Fibroblast of lung (primary cell): ENCODE measurements around the gene OTOP1. TPM values are rescaled to one million over a fixed set of nuclear protein-coding genes. Genes with fewer than 3 reads are reported as not detected.

Experiments used
- DNase-seq, 2 donors: peaks; one replicate each; pipeline versions ENCODE4 v3.0.0 to v3.0.0-alpha.2; 2010; ENCODE audit warnings: low read depth in 2 of 2
- H2AFZ ChIP-seq: 2 replicates; pipeline ENCODE4 v1.5.1; 2012; ENCODE audit warnings: low read length, control low read depth, inconsistent platforms
- H3K27ac ChIP-seq: 2 replicates; pipeline ENCODE4 v1.5.1; 2011; ENCODE audit warnings: low read length, control low read depth; ENCODE audit not compliant: insufficient read depth
- H3K27me3 ChIP-seq: 2 replicates; pipeline ENCODE4 v1.5.1; 2011; ENCODE audit warnings: mild to moderate bottlenecking, low read length; ENCODE audit not compliant: control insufficient read depth, insufficient read depth
- H3K36me3 ChIP-seq: 2 replicates; pipeline ENCODE4 v1.5.1; 2011; ENCODE audit warnings: low read length; ENCODE audit not compliant: control insufficient read depth, insufficient read depth
- H3K4me1 ChIP-seq: 2 replicates; pipeline ENCODE4 v1.5.1; 2011; ENCODE audit warnings: low read length; ENCODE audit not compliant: control insufficient read depth, insufficient read depth; ENCODE audit errors: extremely low read depth
- H3K4me2 ChIP-seq: 2 replicates; pipeline ENCODE4 v1.5.1; 2011; ENCODE audit warnings: low read length, control low read depth; ENCODE audit not compliant: insufficient read depth; ENCODE audit errors: extremely low read depth
- H3K4me3 ChIP-seq, 4 experiments: fragments of 200-600 bp in 1 of 4; sonication (generic) in 1 of 4; replicated peaks in 1 of 4; 2 replicates each; pipeline ENCODE4 v1.5.1; 2011 to 2016; ENCODE audit warnings: low read length in 4 of 4, low read depth in 3 of 4, mild to moderate bottlenecking in 3 of 4, control low read depth in 2 of 4, inconsistent platforms in 1 of 4, mixed read lengths in 1 of 4; ENCODE audit not compliant: insufficient read depth in 1 of 4; ENCODE audit errors: control extremely low read depth in 1 of 4
- H3K79me2 ChIP-seq: 2 replicates; pipeline ENCODE4 v1.5.1; 2012; ENCODE audit warnings: mild to moderate bottlenecking, low read length, inconsistent platforms; ENCODE audit not compliant: control insufficient read depth, insufficient read depth
- H3K9ac ChIP-seq: 2 replicates; pipeline ENCODE4 v1.5.1; 2011; ENCODE audit warnings: mild to moderate bottlenecking, low read length, control low read depth; ENCODE audit not compliant: insufficient read depth
- H3K9me3 ChIP-seq: 2 replicates; pipeline ENCODE4 v1.5.1; 2012; ENCODE audit warnings: low read depth, low read length; ENCODE audit not compliant: control insufficient read depth, insufficient read depth
- H4K20me1 ChIP-seq: 2 replicates; pipeline ENCODE4 v1.5.1; 2011; ENCODE audit warnings: low read length; ENCODE audit not compliant: control insufficient read depth, insufficient read depth; ENCODE audit errors: extremely low read depth
- CTCF ChIP-seq, 2 donors: IDR thresholded peaks in 1 of 2; conservative IDR thresholded peaks in 1 of 2; 1 replicate in 1 of 2; 2 replicates in 1 of 2; pipeline ENCODE4 v1.5.1; 2011 to 2012; ENCODE audit warnings: low read length in 2 of 2, control low read depth in 1 of 2, inconsistent platforms in 1 of 2, low read depth in 1 of 2, mild to moderate bottlenecking in 1 of 2
- EZH2 ChIP-seq: IDR thresholded peaks from 2 replicates; pipeline ENCODE4 v1.5.1; 2012; ENCODE audit warnings: low read length, control low read depth, mild to moderate bottlenecking; ENCODE audit errors: missing control alignments
- polyA minus RNA-seq: library from RNA; depleted of rRNA, polyadenylated mRNA; stranded (reverse); fragments of >200 nt; gene quantifications from 2 replicates; pipeline ENCODE4 v1.2.3, GENCODE V29; 2011; ENCODE audit warnings: low replicate concordance
- polyA plus RNA-seq, 2 donors: library from polyadenylated mRNA; depleted of rRNA in 1 of 2; stranded (reverse) in 1 of 2; unstranded in 1 of 2; fragments of >200 nt; gene quantifications; 2 replicates each; pipeline ENCODE4 v1.2.1, GENCODE V29; 2011 to 2012; ENCODE audit warnings: missing spikeins in 1 of 2
- total RNA-seq: library from RNA; depleted of rRNA; stranded (reverse); fragments of >200 nt; gene quantifications from 2 replicates; pipeline ENCODE4 v1.2.1, GENCODE V29; 2014

The OTOP1 gene
- not detected in 2 replicates for total RNA-seq
- not detected in 2 replicates for polyA plus RNA-seq
- polyA plus RNA-seq (2012), result not detected in 2 replicates
- not detected in 2 replicates for polyA minus RNA-seq

- Histone ChIP-seq H3K4me2 (no peak within 1 kb of the TSS), H3K36me3 (no peaks in the 10 kb centered on the region), H2AFZ (no peak within 1 kb of the TSS), H3K79me2 (no peaks in the 10 kb centered on the region), H3K4me1 (no peaks in the 10 kb centered on the region), H3K4me3 (no peak within 1 kb of the TSS), H3K9me3 (no peaks in the 10 kb centered on the region), H3K27me3 (peaks cover 27% of the 10 kb centered on the region), H3K9ac (no peak within 1 kb of the TSS), H3K27ac (no peak within 1 kb of the TSS), H4K20me1 (no peaks in the 10 kb centered on the region)
- TF ChIP-seq CTCF (conservative IDR thresholded peaks at IDR 0.05 in 1 of 2, IDR thresholded peaks at IDR 0.05 in 1 of 2; ENCODE audit: low read depth in 1 of 2, low read length in 2 of 2) (no peak), EZH2 (no peak)
- no peak for DNase-seq
Measured at GRCh38 chr4:4226606-4227438, at the start of gene OTOP1. OTOP1 (minus strand) TSS chr4:4226929; CDS start chr4:4226864, 65 bp downstream.

- no peaks in the 10 kb centered on the region for H3K9me3 ChIP-seq
- H3K36me3 ChIP-seq, result peaks cover 5% of the 10 kb centered on the region
- H3K9ac ChIP-seq, result no peak overlapping the region
- no peaks in the 10 kb centered on the region for H3K79me2 ChIP-seq
- no peaks in the 10 kb centered on the region for H3K4me1 ChIP-seq
- H4K20me1 ChIP-seq, result no peaks in the 10 kb centered on the region
- no peak overlapping the region for H3K4me3 ChIP-seq
- H3K4me2 ChIP-seq, result no peak overlapping the region
- H3K27me3 ChIP-seq, result no peaks in the 10 kb centered on the region
- TF ChIP-seq EZH2, result no peak
- no peak for TF ChIP-seq CTCF (conservative IDR thresholded peaks at IDR 0.05 in 1 of 2, IDR thresholded peaks at IDR 0.05 in 1 of 2; ENCODE audit: low read depth in 1 of 2, low read length in 2 of 2)
- H2AFZ ChIP-seq, result no peak overlapping the region
- no peak for DNase-seq
- no peak overlapping the region for H3K27ac ChIP-seq
Measured at GRCh38 chr4:4274226-4274625, 47.5 kb upstream of the OTOP1 start.

GRCh38 chr4:4271912-4272311 lies 45.2 kb upstream of the OTOP1 start:
- Histone ChIP-seq H3K27me3 (no peaks in the 10 kb centered on the region), H3K36me3 (peaks cover 5% of the 10 kb centered on the region), H3K9ac (no peak overlapping the region), H3K79me2 (no peaks in the 10 kb centered on the region), H3K9me3 (no peaks in the 10 kb centered on the region), H3K4me1 (no peaks in the 10 kb centered on the region), H4K20me1 (no peaks in the 10 kb centered on the region), H2AFZ (no peak overlapping the region), H3K27ac (no peak overlapping the region), H3K4me3 (no peak overlapping the region), H3K4me2 (no peak overlapping the region)
- TF ChIP-seq EZH2, result no peak
- TF ChIP-seq CTCF (conservative IDR thresholded peaks at IDR 0.05 in 1 of 2, IDR thresholded peaks at IDR 0.05 in 1 of 2; ENCODE audit: low read depth in 1 of 2, low read length in 2 of 2), result no peak
- DNase-seq, result no peak
